ENCODE data around the gene MCTP1.
"Not testable (repeated sequence)": the region's sequence is repeated elsewhere in the genome, so short reads cannot be mapped to it uniquely, and the experiment has no call there.

MCTP1 gene

GRCh38 chr5:95252801-95253200 is 32.1 kb downstream of the MCTP1 start:
- no peak for DNase-seq (ENCODE audit: low spot score)
- FAIRE-seq: no peak

GRCh38 chr5:95251185-95251584 is 33.7 kb downstream of the MCTP1 start:
- DNase-seq (ENCODE audit: low spot score) (no peak), FAIRE-seq (no peak)

GRCh38 chr5:95244479-95244878 is 40.4 kb downstream of the MCTP1 start:
- no peak for FAIRE-seq

GRCh38 chr5:95241635-95242034 is 43.3 kb downstream of the MCTP1 start:
- DNase-seq (ENCODE audit: low spot score): no peak

More at GRCh38 chr5:95244479-95244878, 40.4 kb downstream of the MCTP1 start:
- no peak for DNase-seq (ENCODE audit: low spot score)

GRCh38 chr5:95241161-95241560 is 43.7 kb downstream of the MCTP1 start:
- DNase-seq (ENCODE audit: low spot score) (no peak), FAIRE-seq (no peak)

More at GRCh38 chr5:95241635-95242034, 43.3 kb downstream of the MCTP1 start:
- no peak for FAIRE-seq

GRCh38 chr5:95238560-95239325 is 46.2 kb downstream of the MCTP1 start:
- FAIRE-seq: no peak
- no peak for DNase-seq (ENCODE audit: low spot score)

GRCh38 chr5:95237324-95237723 is 47.6 kb downstream of the MCTP1 start:
- FAIRE-seq (no peak), DNase-seq (ENCODE audit: low spot score) (no peak)

- DNase-seq (ENCODE audit: low spot score): no peak
- FAIRE-seq: no peak
Observed at GRCh38 chr5:95235439-95235982, 49.4 kb downstream of the MCTP1 start.

- no peak for FAIRE-seq
- DNase-seq (ENCODE audit: low spot score): no peak
Observed at GRCh38 chr5:95229646-95230045, 55.2 kb downstream of the MCTP1 start.

GRCh38 chr5:95224701-95225459 is 60.0 kb downstream of the MCTP1 start:
- DNase-seq (ENCODE audit: low spot score) (no peak), FAIRE-seq (no peak)

- FAIRE-seq: no peak
- DNase-seq (ENCODE audit: low spot score): no peak
Observed at GRCh38 chr5:95223566-95224258, 61.2 kb downstream of the MCTP1 start.

- FAIRE-seq (no peak), DNase-seq (ENCODE audit: low spot score) (no peak)
Observed at GRCh38 chr5:95222836-95223235, 62.1 kb downstream of the MCTP1 start.

GRCh38 chr5:95221234-95221633 is 63.7 kb downstream of the MCTP1 start:
- FAIRE-seq: no peak

GRCh38 chr5:95220381-95220780 is 64.5 kb downstream of the MCTP1 start:
- FAIRE-seq (no peak), DNase-seq (ENCODE audit: low spot score) (no peak)

More at GRCh38 chr5:95221234-95221633, 63.7 kb downstream of the MCTP1 start:
- no peak for DNase-seq (ENCODE audit: low spot score)

GRCh38 chr5:95219411-95219810 is 65.5 kb downstream of the MCTP1 start:
- FAIRE-seq (no peak), DNase-seq (ENCODE audit: low spot score) (no peak)

- FAIRE-seq: no peak
- no peak for DNase-seq (ENCODE audit: low spot score)
Observed at GRCh38 chr5:95217881-95218280, 67.0 kb downstream of the MCTP1 start.

GRCh38 chr5:95217351-95217750 is 67.5 kb downstream of the MCTP1 start:
- no peak for DNase-seq (ENCODE audit: low spot score)
- FAIRE-seq: no peak

GRCh38 chr5:95216136-95216955 is 68.5 kb downstream of the MCTP1 start:
- FAIRE-seq (no peak), DNase-seq (ENCODE audit: low spot score) (no peak)

- FAIRE-seq; DNase-seq (ENCODE audit: low spot score): not testable (repeated sequence)
Observed at GRCh38 chr5:95207811-95208210, 77.1 kb downstream of the MCTP1 start.

- DNase-seq (ENCODE audit: low spot score) (no peak), FAIRE-seq (no peak)
Observed at GRCh38 chr5:95194856-95195255, 90.0 kb downstream of the MCTP1 start.

- FAIRE-seq: no peak
Observed at GRCh38 chr5:95191330-95191729, 93.6 kb downstream of the MCTP1 start.

More at GRCh38 chr5:95191330-95191729, 93.6 kb downstream of the MCTP1 start:
- no peak for DNase-seq (ENCODE audit: low spot score)
